HepG2 (cell line): ENCODE measurements around the gene SPEM2. TPM values are rescaled to one million over a fixed set of nuclear protein-coding genes. Genes with fewer than 3 reads are reported as not detected.
A peak's percentile ranks its signal among the peaks of the same experiment; 100 is the strongest.

Experiments
- ATAC-seq: fragments of 200-7000 bp; cut with Tn5 transposase; 3 replicates; pipeline ENCODE4 v1.9.1; 2020; ENCODE audit warnings: mild to moderate bottlenecking, moderate library complexity
- BruUV-seq: library from RNA; stranded (reverse); fragments of 400-500 nt; replicated peaks from 2 replicates; lab custom pipeline; 2021; lab: Mats Ljungman, UMichigan
- CTCF ChIA-PET: fragments of 300-600 bp; formaldehyde crosslinking; extraction: SDS; loops from one replicate; lab custom pipeline; 2021; ENCODE audit warnings: low total read pairs, inconsistent platforms, low intra/inter-chr PET ratio; lab: Yijun Ruan, JAX
- POLR2A ChIA-PET: fragments of 350-600 bp; sonication (Branson Sonifier 250); formaldehyde crosslinking; loops from one replicate; lab custom pipeline; 2020; ENCODE audit warnings: antibody characterized with exemption, inconsistent platforms; lab: Yijun Ruan, JAX
- DNase-seq: peaks from one replicate; pipeline ENCODE4 v3.0.0-alpha.2; 2015; ENCODE audit warnings: low spot score
- FAIRE-seq: peaks from 3 replicates; lab custom pipeline; 2011; peaks lifted over from hg19 to GRCh38; lab: Jason Lieb, UNC
- H2AFZ ChIP-seq: one replicate; pipeline ENCODE4 v1.6.1; 2011; ENCODE audit warnings: low read length, inconsistent platforms
- H3K27ac ChIP-seq: fragments of 300-600 bp; 3 replicates; pipeline ENCODE4 v1.8.0; 2011; ENCODE audit warnings: mixed run types, mild to moderate bottlenecking, mixed read lengths, low read length, inconsistent platforms; ENCODE audit not compliant: insufficient read depth; ENCODE audit errors: extremely low read length
- H3K27me3 ChIP-seq, 2 experiments: fragments of 200-600 bp in 1 of 2; 2 replicates in 1 of 2; 3 replicates in 1 of 2; pipeline versions ENCODE4 v1.6.0 to v1.8.0; 2011; ENCODE audit warnings: low read length in 2 of 2, mild to moderate bottlenecking in 2 of 2, moderate library complexity in 2 of 2, inconsistent platforms in 1 of 2; ENCODE audit not compliant: insufficient read depth in 2 of 2, control insufficient read depth in 1 of 2
- H3K36me3 ChIP-seq, 2 experiments: fragments of 200-600 bp in 1 of 2; replicated peaks in 1 of 2; 2 replicates in 1 of 2; 3 replicates in 1 of 2; pipeline versions ENCODE4 v1.5.1 to v1.8.0; 2011; ENCODE audit warnings: low read length in 2 of 2, inconsistent platforms in 1 of 2; ENCODE audit not compliant: insufficient read depth in 2 of 2, control insufficient read depth in 1 of 2
- H3K4me1 ChIP-seq: 2 replicates; pipeline ENCODE4 v1.5.1; 2012; ENCODE audit warnings: low read length, inconsistent platforms; ENCODE audit not compliant: insufficient read depth
- H3K4me2 ChIP-seq: 2 replicates; pipeline ENCODE4 v1.6.0; 2011; ENCODE audit warnings: low read depth, low read length, inconsistent platforms
- H3K4me3 ChIP-seq, 3 experiments: fragments of 200-600 bp in 1 of 3; sonication (generic), shearing (Covaris generic) in 1 of 3; replicated peaks in 1 of 3; 2 replicates each; pipeline ENCODE4 v1.5.1; 2011 to 2016; ENCODE audit warnings: low read length in 3 of 3, inconsistent platforms in 2 of 3, low read depth in 2 of 3, mild to moderate bottlenecking in 2 of 3, control low read depth in 1 of 3, mixed read lengths in 1 of 3; ENCODE audit not compliant: insufficient read depth in 1 of 3
- H3K79me2 ChIP-seq: one replicate; pipeline ENCODE4 v1.6.1; 2011; ENCODE audit warnings: low read length, inconsistent platforms; ENCODE audit not compliant: insufficient read depth
- H3K9ac ChIP-seq: 2 replicates; pipeline ENCODE4 v1.6.0; 2011; ENCODE audit warnings: mild to moderate bottlenecking, low read depth, low read length, inconsistent platforms; ENCODE audit not compliant: insufficient read depth
- H3K9me3 ChIP-seq: 2 replicates; pipeline ENCODE4 v1.5.1; 2012; ENCODE audit warnings: mild to moderate bottlenecking, low read length
- H4K20me1 ChIP-seq: 2 replicates; pipeline ENCODE4 v1.6.0; 2011; ENCODE audit warnings: inconsistent platforms, mild to moderate bottlenecking, low read length, moderate library complexity; ENCODE audit not compliant: insufficient read depth
- HES4 ChIP-seq: sonication (generic); formaldehyde crosslinking; IDR thresholded peaks from 2 replicates; pipeline ENCODE4 v1.9.0; 2021; ENCODE audit warnings: mild to moderate bottlenecking, missing genetic modification reagents, borderline replicate concordance
- ZNF629 ChIP-seq: sonication (generic); formaldehyde crosslinking; conservative IDR thresholded peaks from 2 replicates; pipeline ENCODE4 v1.5.0; 2020; ENCODE audit warnings: missing genetic modification reagents
- WGBS: methylation state at CpG from one replicate; pipeline ENCODE4 v1.1.6; 2017; ENCODE audit warnings: low lambda C conversion rate; 5-methylcytosine and 5-hydroxymethylcytosine counted together
- in situ Hi-C: cut with HindIII; loops from 2 replicates; pipeline ENCODE4 v1.10.0; 2017; ENCODE audit warnings: low pct_unique_long_range_greater_than_20kb; ENCODE audit not compliant: extremely low pct_ligation_motif_present
- intact Hi-C: fragments of 100-400 bp; cut with micrococcal nuclease; formaldehyde crosslinking; loops from one replicate; pipeline ENCODE4 v1.10.0; 2022; ENCODE audit not compliant: unreplicated experiment
- polyA plus RNA-seq, 8 experiments: library from polyadenylated mRNA; depleted of rRNA in 3 of 8; stranded (reverse) in 7 of 8; unstranded in 1 of 8; fragments of >200 nt; fragmentation: Illumina TruSeq in 4 of 8; extraction: Trizol in 4 of 8; gene quantifications; 2 replicates each; pipeline versions ENCODE4 v1.2.1 to v1.2.3, GENCODE V29; 2011 to 2016; ENCODE audit warnings: low read depth in 4 of 8, missing spikeins in 1 of 8, mixed read lengths in 1 of 8; ENCODE audit not compliant: insufficient read depth in 1 of 8
- total RNA-seq, 5 experiments: library from RNA; depleted of rRNA; stranded (reverse); fragments of >200 nt; fragmentation: Illumina TruSeq; extraction: Trizol; gene quantifications; 2 replicates each; pipeline ENCODE4 v1.2.3, GENCODE V29; 2016; ENCODE audit warnings: low read depth in 1 of 5

Gene SPEM2
- total and polyA plus RNA-seq, 2 of the 13 experiments (the other 11 are each of a cell fraction or from before 2014, with no cell fraction given) = not detected

DNA sequence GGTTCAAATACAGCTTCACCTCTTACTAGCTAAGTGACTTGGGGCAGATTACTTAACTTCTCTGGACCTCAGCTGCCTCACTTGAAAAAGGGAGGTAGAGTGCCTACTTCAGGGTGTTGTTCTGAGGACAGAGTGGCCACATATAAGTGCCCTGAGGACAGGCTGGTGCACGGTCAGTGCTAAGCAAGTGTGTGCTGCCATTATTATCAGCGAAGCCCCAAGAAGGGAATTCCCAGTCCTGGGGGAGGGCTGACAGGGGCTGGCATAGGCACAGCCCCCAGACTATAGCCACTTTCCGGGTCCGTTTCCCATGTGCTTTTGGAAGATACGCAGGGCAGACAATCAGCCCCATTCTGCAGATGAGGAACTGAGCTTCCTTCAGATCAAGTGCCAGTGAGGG, 51.5 kb downstream of the SPEM2 start:
- no peak overlapping the region; a peak in 1 of 6 replicates for H3K4me3 ChIP-seq
- H3K4me1 ChIP-seq = peaks cover 71% of the 10 kb centered on the region
- H3K36me3 ChIP-seq = no peaks in the 10 kb centered on the region
- BruUV-seq = no TSS peak
- H3K27ac ChIP-seq = peak overlapping the region; percentile 75
- TF ChIP-seq HES4 (CRISPR knock-in tag) = no peak
- TF ChIP-seq ZNF629 = peak; percentile 30; the same call in 1 of the 2 replicates
- peaks cover 48% of the 10 kb centered on the region for H3K79me2 ChIP-seq
- in situ Hi-C loops (loop anchor here (5.0 kb wide), 1 partner anchor 40 kb away; the partner anchor contains the start of genes FGF11 and TMEM102), intact Hi-C loops (no loop called here)
- no peaks in the 10 kb centered on the region for H3K9me3 ChIP-seq
- WGBS = 93% methylated on average over 4 of the region's 5 CpGs
- ChIA-PET POLR2A (interaction anchor here (0.7 to 5.3 kb wide), 6 partner anchors 8 to 80 kb away, joined by 3 to 30 read pairs (median 10); partner anchors contain the start of genes CHRNB1, POLR2A and TMEM256), CTCF (no interaction called here)
- H2AFZ ChIP-seq = no peak overlapping the region
- ATAC-seq (no peak), DNase-seq (no peak), FAIRE-seq (no peak)
- H3K9ac ChIP-seq = no peak overlapping the region; the same call in 1 of the 2 replicates
- peak overlapping the region; percentile 85 for H3K4me2 ChIP-seq
- H3K27me3 ChIP-seq = no peaks in the 10 kb centered on the region; a peak in 1 of 5 replicates
- peaks cover 30% of the 10 kb centered on the region for H4K20me1 ChIP-seq

Other genes with a start within 250 kb of the SPEM2 start
Only the 30 nearest of the 39 such genes appear.
- 161 and 239 TPM in 2 replicates for gene GABARAP, start 183.2 kb upstream of the SPEM2 start, total RNA-seq (2016; rRNA removed; fragmentation: Illumina TruSeq; extraction: Trizol)
- gene GABARAP, start 183.2 kb upstream of the SPEM2 start, polyA plus RNA-seq (2011; rRNA removed) = 274 and 310 TPM in 2 replicates
- gene CTDNEP1, start 173.9 kb upstream of the SPEM2 start, total RNA-seq (2016; rRNA removed; fragmentation: Illumina TruSeq; extraction: Trizol) = 19.8 and 32.0 TPM in 2 replicates
- gene CTDNEP1, start 173.9 kb upstream of the SPEM2 start, polyA plus RNA-seq (2011; rRNA removed) = 118 and 126 TPM in 2 replicates
- gene ELP5, start 173.4 kb upstream of the SPEM2 start, total RNA-seq (2016; rRNA removed; fragmentation: Illumina TruSeq; extraction: Trizol) = 68.0 and 69.8 TPM in 2 replicates
- gene ELP5, start 173.4 kb upstream of the SPEM2 start, polyA plus RNA-seq (2011; rRNA removed) = 67.6 and 75.4 TPM in 2 replicates
- gene CLDN7, start 163.1 kb upstream of the SPEM2 start, total RNA-seq (2016; rRNA removed; fragmentation: Illumina TruSeq; extraction: Trizol) = not detected in 2 replicates
- gene CLDN7, start 163.1 kb upstream of the SPEM2 start, polyA plus RNA-seq (2011; rRNA removed) = not detected in 2 replicates
- 2.6 and 5.8 TPM in 2 replicates for gene SLC2A4, start 143.9 kb upstream of the SPEM2 start, total RNA-seq (2016; rRNA removed; fragmentation: Illumina TruSeq; extraction: Trizol)
- gene SLC2A4, start 143.9 kb upstream of the SPEM2 start, polyA plus RNA-seq (2011; rRNA removed) = 4.9 and 6.3 TPM in 2 replicates
- gene YBX2, start 131.0 kb upstream of the SPEM2 start, total RNA-seq (2016; rRNA removed; fragmentation: Illumina TruSeq; extraction: Trizol) = 0.22 TPM in 1 of 2 replicates, not detected in the other
- 0.12 TPM in 2 replicates for gene YBX2, start 131.0 kb upstream of the SPEM2 start, polyA plus RNA-seq (2011; rRNA removed)
- gene EIF5A, start 118.0 kb upstream of the SPEM2 start, total RNA-seq (2016; rRNA removed; fragmentation: Illumina TruSeq; extraction: Trizol) = 319 and 367 TPM in 2 replicates
- 280 and 337 TPM in 2 replicates for gene EIF5A, start 118.0 kb upstream of the SPEM2 start, polyA plus RNA-seq (2011; rRNA removed)
- 43.8 and 58.0 TPM in 2 replicates for gene GPS2, start 110.3 kb upstream of the SPEM2 start, total RNA-seq (2016; rRNA removed; fragmentation: Illumina TruSeq; extraction: Trizol)
- gene GPS2, start 110.3 kb upstream of the SPEM2 start, polyA plus RNA-seq (2011; rRNA removed) = 48.0 and 59.4 TPM in 2 replicates
- 6.7 and 15.7 TPM in 2 replicates for gene NEURL4, start 96.3 kb upstream of the SPEM2 start, total RNA-seq (2016; rRNA removed; fragmentation: Illumina TruSeq; extraction: Trizol)
- gene NEURL4, start 96.3 kb upstream of the SPEM2 start, polyA plus RNA-seq (2011; rRNA removed) = 14.8 and 15.3 TPM in 2 replicates
- 1.3 TPM in 1 of 2 replicates, not detected in the other for gene ACAP1, start 89.1 kb upstream of the SPEM2 start, total RNA-seq (2016; rRNA removed; fragmentation: Illumina TruSeq; extraction: Trizol)
- 2.5 and 3.1 TPM in 2 replicates for gene ACAP1, start 89.1 kb upstream of the SPEM2 start, polyA plus RNA-seq (2011; rRNA removed)
- gene KCTD11, start 73.5 kb upstream of the SPEM2 start, total RNA-seq (2016; rRNA removed; fragmentation: Illumina TruSeq; extraction: Trizol) = 1.3 and 1.6 TPM in 2 replicates
- gene KCTD11, start 73.5 kb upstream of the SPEM2 start, polyA plus RNA-seq (2011; rRNA removed) = 2.6 and 3.1 TPM in 2 replicates
- gene TMEM95, start 70.5 kb upstream of the SPEM2 start, total RNA-seq (2016; rRNA removed; fragmentation: Illumina TruSeq; extraction: Trizol) = not detected in 2 replicates
- not detected in 2 replicates for gene TMEM95, start 70.5 kb upstream of the SPEM2 start, polyA plus RNA-seq (2011; rRNA removed)
- 1.7 and 2.0 TPM in 2 replicates for gene TNK1, start 44.5 kb upstream of the SPEM2 start, total RNA-seq (2016; rRNA removed; fragmentation: Illumina TruSeq; extraction: Trizol)
- 3.5 and 3.7 TPM in 2 replicates for gene TNK1, start 44.5 kb upstream of the SPEM2 start, polyA plus RNA-seq (2011; rRNA removed)
- 5.6 and 6.0 TPM in 2 replicates for gene PLSCR3, start 31.1 kb upstream of the SPEM2 start, total RNA-seq (2016; rRNA removed; fragmentation: Illumina TruSeq; extraction: Trizol)
- gene PLSCR3, start 31.1 kb upstream of the SPEM2 start, polyA plus RNA-seq (2011; rRNA removed) = 6.1 and 6.2 TPM in 2 replicates
- gene TMEM256, start 21.5 kb upstream of the SPEM2 start, total RNA-seq (2016; rRNA removed; fragmentation: Illumina TruSeq; extraction: Trizol) = 231 and 246 TPM in 2 replicates
- 240 and 252 TPM in 2 replicates for gene TMEM256, start 21.5 kb upstream of the SPEM2 start, polyA plus RNA-seq (2011; rRNA removed)
- gene NLGN2, start 17.8 kb upstream of the SPEM2 start, total RNA-seq (2016; rRNA removed; fragmentation: Illumina TruSeq; extraction: Trizol) = 1.4 and 1.9 TPM in 2 replicates
- gene NLGN2, start 17.8 kb upstream of the SPEM2 start, polyA plus RNA-seq (2011; rRNA removed) = 11.0 and 15.1 TPM in 2 replicates
- gene SPEM1, start 5.3 kb upstream of the SPEM2 start, total RNA-seq (2016; rRNA removed; fragmentation: Illumina TruSeq; extraction: Trizol) = not detected in 2 replicates
- not detected in 2 replicates for gene SPEM1, start 5.3 kb upstream of the SPEM2 start, polyA plus RNA-seq (2011; rRNA removed)
- gene SPEM3, start 3.2 kb downstream of the SPEM2 start, total RNA-seq (2016; rRNA removed; fragmentation: Illumina TruSeq; extraction: Trizol) = not detected in 2 replicates
- not detected in 2 replicates for gene SPEM3, start 3.2 kb downstream of the SPEM2 start, polyA plus RNA-seq (2011; rRNA removed)
- gene TMEM102, start 9.8 kb downstream of the SPEM2 start, total RNA-seq (2016; rRNA removed; fragmentation: Illumina TruSeq; extraction: Trizol) = 2.0 and 3.1 TPM in 2 replicates
- gene TMEM102, start 9.8 kb downstream of the SPEM2 start, polyA plus RNA-seq (2011; rRNA removed) = 1.6 and 2.8 TPM in 2 replicates
- gene FGF11, start 13.9 kb downstream of the SPEM2 start, total RNA-seq (2016; rRNA removed; fragmentation: Illumina TruSeq; extraction: Trizol) = 0.20 and 0.55 TPM in 2 replicates
- gene FGF11, start 13.9 kb downstream of the SPEM2 start, polyA plus RNA-seq (2011; rRNA removed) = 7.0 and 7.6 TPM in 2 replicates
- gene CHRNB1, start 19.4 kb downstream of the SPEM2 start, total RNA-seq (2016; rRNA removed; fragmentation: Illumina TruSeq; extraction: Trizol) = 3.6 and 5.4 TPM in 2 replicates
- 33.7 and 39.6 TPM in 2 replicates for gene CHRNB1, start 19.4 kb downstream of the SPEM2 start, polyA plus RNA-seq (2011; rRNA removed)
- 3.3 and 4.3 TPM in 2 replicates for gene ZBTB4, start 54.0 kb downstream of the SPEM2 start, total RNA-seq (2016; rRNA removed; fragmentation: Illumina TruSeq; extraction: Trizol)
- 7.4 and 7.9 TPM in 2 replicates for gene ZBTB4, start 54.0 kb downstream of the SPEM2 start, polyA plus RNA-seq (2011; rRNA removed)
- 0.07 TPM in 1 of 2 replicates, not detected in the other for gene SLC35G6, start 55.8 kb downstream of the SPEM2 start, total RNA-seq (2016; rRNA removed; fragmentation: Illumina TruSeq; extraction: Trizol)
- 0.04 TPM in 1 of 2 replicates, not detected in the other for gene SLC35G6, start 55.8 kb downstream of the SPEM2 start, polyA plus RNA-seq (2011; rRNA removed)
- gene POLR2A, start 58.8 kb downstream of the SPEM2 start, total RNA-seq (2016; rRNA removed; fragmentation: Illumina TruSeq; extraction: Trizol) = 17.8 and 63.2 TPM in 2 replicates
- 17.2 and 18.3 TPM in 2 replicates for gene POLR2A, start 58.8 kb downstream of the SPEM2 start, polyA plus RNA-seq (2011; rRNA removed)
- gene TNFSF12, start 123.4 kb downstream of the SPEM2 start, total RNA-seq (2016; rRNA removed; fragmentation: Illumina TruSeq; extraction: Trizol) = 0.73 and 0.93 TPM in 2 replicates
- 6.3 and 7.2 TPM in 2 replicates for gene TNFSF12, start 123.4 kb downstream of the SPEM2 start, polyA plus RNA-seq (2011; rRNA removed)
- 1.7 and 2.5 TPM in 2 replicates for gene TNFSF13, start 133.1 kb downstream of the SPEM2 start, total RNA-seq (2016; rRNA removed; fragmentation: Illumina TruSeq; extraction: Trizol)
- gene TNFSF13, start 133.1 kb downstream of the SPEM2 start, polyA plus RNA-seq (2011; rRNA removed) = 3.3 TPM in 2 replicates
- 64.5 and 75.4 TPM in 2 replicates for gene SENP3, start 136.3 kb downstream of the SPEM2 start, total RNA-seq (2016; rRNA removed; fragmentation: Illumina TruSeq; extraction: Trizol)
- gene SENP3, start 136.3 kb downstream of the SPEM2 start, polyA plus RNA-seq (2011; rRNA removed) = 55.8 and 57.3 TPM in 2 replicates
- 4.1 and 10.3 TPM in 2 replicates for gene CD68, start 154.0 kb downstream of the SPEM2 start, total RNA-seq (2016; rRNA removed; fragmentation: Illumina TruSeq; extraction: Trizol)
- 104 and 124 TPM in 2 replicates for gene CD68, start 154.0 kb downstream of the SPEM2 start, polyA plus RNA-seq (2011; rRNA removed)
- gene MPDU1, start 158.2 kb downstream of the SPEM2 start, total RNA-seq (2016; rRNA removed; fragmentation: Illumina TruSeq; extraction: Trizol) = 59.5 and 112 TPM in 2 replicates
- 127 and 167 TPM in 2 replicates for gene MPDU1, start 158.2 kb downstream of the SPEM2 start, polyA plus RNA-seq (2011; rRNA removed)
- gene SOX15, start 164.5 kb downstream of the SPEM2 start, total RNA-seq (2016; rRNA removed; fragmentation: Illumina TruSeq; extraction: Trizol) = 0.18 TPM in 1 of 2 replicates, not detected in the other
- gene SOX15, start 164.5 kb downstream of the SPEM2 start, polyA plus RNA-seq (2011; rRNA removed) = 0.07 and 0.17 TPM in 2 replicates